BE2C (cell line): ENCODE results near the gene ST7L.

Experiments used
- DNase-seq: peaks from one replicate; pipeline ENCODE4 v3.0.0-alpha.2; 2020
- H3K27me3 ChIP-seq: fragments of 250-450 bp; sonication (Bioruptor Pico); 2 replicates; pipeline ENCODE4 v1.5.1; 2020; ENCODE audit warnings: mild to moderate bottlenecking
- H3K36me3 ChIP-seq: fragments of 250-450 bp; sonication (Bioruptor Pico); 2 replicates; pipeline ENCODE4 v1.5.1; 2020; ENCODE audit warnings: mild to moderate bottlenecking
- H3K4me1 ChIP-seq: fragments of 250-450 bp; sonication (Bioruptor Pico); 2 replicates; pipeline ENCODE4 v1.5.1; 2020
- H3K4me3 ChIP-seq: 2 replicates; pipeline ENCODE4 v1.5.1; 2011; ENCODE audit warnings: low read depth, low read length
- H3K9me3 ChIP-seq: fragments of 250-450 bp; sonication (Bioruptor Pico); 2 replicates; pipeline ENCODE4 v1.5.1; 2020
- TF ChIP-seq, protein P1 (sequence below): IDR thresholded peaks from 2 replicates; pipeline ENCODE4 v1.5.1; 2012; ENCODE audit warnings: mild to moderate bottlenecking, low read depth, low read length

Gene ST7L

DNA sequence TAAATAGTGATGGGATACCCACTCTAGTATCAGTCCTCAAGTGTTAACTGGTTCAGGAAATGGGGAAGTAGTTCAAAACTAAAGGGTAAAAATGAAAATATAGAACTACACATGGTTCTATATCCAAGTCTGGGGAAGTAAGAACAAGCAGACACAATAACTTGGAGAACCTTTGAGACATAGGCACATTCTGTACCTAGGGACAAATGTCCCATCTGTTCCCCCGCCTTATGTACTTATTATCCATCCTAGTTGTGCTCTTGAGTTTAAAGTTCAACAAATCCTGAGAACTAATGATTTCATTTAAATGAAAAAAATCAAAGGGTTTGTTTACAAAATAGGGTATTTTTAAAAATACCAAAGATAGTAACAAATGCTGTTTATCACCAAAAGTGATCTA is 77.6 kb downstream of the ST7L start:
- TF ChIP-seq, protein P1, sequence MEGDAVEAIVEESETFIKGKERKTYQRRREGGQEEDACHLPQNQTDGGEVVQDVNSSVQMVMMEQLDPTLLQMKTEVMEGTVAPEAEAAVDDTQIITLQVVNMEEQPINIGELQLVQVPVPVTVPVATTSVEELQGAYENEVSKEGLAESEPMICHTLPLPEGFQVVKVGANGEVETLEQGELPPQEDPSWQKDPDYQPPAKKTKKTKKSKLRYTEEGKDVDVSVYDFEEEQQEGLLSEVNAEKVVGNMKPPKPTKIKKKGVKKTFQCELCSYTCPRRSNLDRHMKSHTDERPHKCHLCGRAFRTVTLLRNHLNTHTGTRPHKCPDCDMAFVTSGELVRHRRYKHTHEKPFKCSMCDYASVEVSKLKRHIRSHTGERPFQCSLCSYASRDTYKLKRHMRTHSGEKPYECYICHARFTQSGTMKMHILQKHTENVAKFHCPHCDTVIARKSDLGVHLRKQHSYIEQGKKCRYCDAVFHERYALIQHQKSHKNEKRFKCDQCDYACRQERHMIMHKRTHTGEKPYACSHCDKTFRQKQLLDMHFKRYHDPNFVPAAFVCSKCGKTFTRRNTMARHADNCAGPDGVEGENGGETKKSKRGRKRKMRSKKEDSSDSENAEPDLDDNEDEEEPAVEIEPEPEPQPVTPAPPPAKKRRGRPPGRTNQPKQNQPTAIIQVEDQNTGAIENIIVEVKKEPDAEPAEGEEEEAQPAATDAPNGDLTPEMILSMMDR: no peak

GRCh38 chr1:112540226-112540794 is 78.6 kb downstream of the ST7L start:
- Histone ChIP-seq H3K36me3 (peaks cover 27% of the 10 kb centered on the region), H3K4me3 (no peak overlapping the region), H3K4me1 (no peaks in the 10 kb centered on the region), H3K9me3 (no peaks in the 10 kb centered on the region), H3K27me3 (no peaks in the 10 kb centered on the region)
- TF ChIP-seq, protein P1: no peak
- DNase-seq: no peak

More for the DNA sequence above, 77.6 kb downstream of the ST7L start:
- Histone ChIP-seq H3K36me3 (peaks cover 27% of the 10 kb centered on the region), H3K4me3 (no peak overlapping the region), H3K4me1 (no peaks in the 10 kb centered on the region), H3K27me3 (no peaks in the 10 kb centered on the region), H3K9me3 (no peaks in the 10 kb centered on the region)
- DNase-seq: no peak

- Histone ChIP-seq H3K27me3 (no peaks in the 10 kb centered on the region), H3K9me3 (no peaks in the 10 kb centered on the region), H3K4me3 (no peak overlapping the region), H3K36me3 (peaks cover 27% of the 10 kb centered on the region), H3K4me1 (no peaks in the 10 kb centered on the region)
- DNase-seq: no peak
- TF ChIP-seq, protein P1: no peak
These were observed 80.1 kb downstream of the ST7L start for GRCh38 chr1:112538883-112539282.

DNA sequence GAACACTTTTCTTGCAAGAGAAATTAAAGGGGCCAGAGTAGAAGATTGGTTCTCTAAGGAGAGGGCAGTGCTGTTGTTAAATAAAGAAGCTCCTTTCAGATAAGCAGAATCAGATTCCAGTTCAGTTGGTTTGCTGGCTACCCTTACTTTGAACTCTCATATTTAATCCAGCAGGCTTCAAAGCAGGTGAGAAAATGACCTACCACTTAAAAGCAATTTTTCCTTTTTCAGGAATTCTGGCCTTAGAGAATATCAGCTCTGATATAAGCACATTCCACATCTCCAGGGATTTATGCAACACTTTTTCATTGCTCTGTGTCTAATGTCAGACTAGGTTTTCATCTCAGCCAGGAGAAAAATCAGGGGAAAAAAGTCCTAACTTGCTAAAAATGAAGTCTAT is 81.5 kb downstream of the ST7L start:
- H3K27me3 ChIP-seq: no peaks in the 10 kb centered on the region
- no peaks in the 10 kb centered on the region for H3K9me3 ChIP-seq
- no peak overlapping the region for H3K4me3 ChIP-seq
- TF ChIP-seq, protein P1: no peak
- no peak for DNase-seq
- H3K4me1 ChIP-seq: no peaks in the 10 kb centered on the region
- peaks cover 27% of the 10 kb centered on the region for H3K36me3 ChIP-seq

GRCh38 chr1:112536561-112536960 is 82.4 kb downstream of the ST7L start:
- Histone ChIP-seq H3K4me1 (no peaks in the 10 kb centered on the region), H3K27me3 (no peaks in the 10 kb centered on the region), H3K9me3 (no peaks in the 10 kb centered on the region), H3K4me3 (no peak overlapping the region), H3K36me3 (peaks cover 23% of the 10 kb centered on the region)
- TF ChIP-seq, protein P1: no peak
- DNase-seq: no peak

DNA sequence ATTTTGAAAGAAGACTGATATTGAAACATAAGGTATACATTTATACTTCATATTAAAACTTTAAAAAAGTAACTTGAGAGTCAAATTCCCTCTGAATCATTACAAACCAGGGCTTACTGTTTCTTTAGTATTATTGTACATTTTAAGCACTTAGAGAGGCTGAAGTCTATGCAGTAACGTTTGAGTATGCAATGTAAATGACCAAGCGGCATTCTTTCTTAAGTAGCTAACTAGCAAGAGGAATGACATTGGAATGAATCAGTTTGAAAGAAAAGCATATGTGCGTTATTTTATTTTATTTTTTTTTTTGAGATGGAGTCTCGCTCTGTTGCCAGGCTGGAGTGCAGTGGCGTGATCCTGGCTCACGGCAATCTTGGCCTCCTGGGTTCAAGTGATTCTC is 85.9 kb downstream of the ST7L start:
- Histone ChIP-seq H3K27me3 (no peaks in the 10 kb centered on the region), H3K36me3 (no peaks in the 10 kb centered on the region), H3K4me3 (no peak overlapping the region), H3K9me3 (no peaks in the 10 kb centered on the region), H3K4me1 (no peaks in the 10 kb centered on the region)
- no peak for DNase-seq
- TF ChIP-seq, protein P1: no peak
